Measurements from ENCODE around the gene EFCAB11.

EFCAB11 gene

GRCh38 chr14:89865153-89865552 lies 89.4 kb downstream of the EFCAB11 start (continued):
- TF ChIP-seq ESRRG (CRISPR knock-in tag; IDR thresholded peaks at IDR 0.05) = no peak
- TF ChIP-seq PATZ1 (CRISPR knock-in tag; IDR thresholded peaks at IDR 0.05; ENCODE audit: borderline replicate concordance) = no peak
- TF ChIP-seq TOX (CRISPR knock-in tag; IDR thresholded peaks at IDR 0.05; ENCODE audit: borderline replicate concordance) = no peak

- TF ChIP-seq ESRRG (CRISPR knock-in tag; IDR thresholded peaks at IDR 0.05) = no peak
- TF ChIP-seq ZNF8 (CRISPR knock-in tag; IDR thresholded peaks at IDR 0.05) = no peak
- no peak for TF ChIP-seq TOX (CRISPR knock-in tag; IDR thresholded peaks at IDR 0.05; ENCODE audit: borderline replicate concordance)
- no peak for TF ChIP-seq SNAI2 (CRISPR knock-in tag; IDR thresholded peaks at IDR 0.05)
- no peak for TF ChIP-seq PPARA (CRISPR knock-in tag; IDR thresholded peaks at IDR 0.05; ENCODE audit: borderline replicate concordance)
- TF ChIP-seq, protein P1, sequence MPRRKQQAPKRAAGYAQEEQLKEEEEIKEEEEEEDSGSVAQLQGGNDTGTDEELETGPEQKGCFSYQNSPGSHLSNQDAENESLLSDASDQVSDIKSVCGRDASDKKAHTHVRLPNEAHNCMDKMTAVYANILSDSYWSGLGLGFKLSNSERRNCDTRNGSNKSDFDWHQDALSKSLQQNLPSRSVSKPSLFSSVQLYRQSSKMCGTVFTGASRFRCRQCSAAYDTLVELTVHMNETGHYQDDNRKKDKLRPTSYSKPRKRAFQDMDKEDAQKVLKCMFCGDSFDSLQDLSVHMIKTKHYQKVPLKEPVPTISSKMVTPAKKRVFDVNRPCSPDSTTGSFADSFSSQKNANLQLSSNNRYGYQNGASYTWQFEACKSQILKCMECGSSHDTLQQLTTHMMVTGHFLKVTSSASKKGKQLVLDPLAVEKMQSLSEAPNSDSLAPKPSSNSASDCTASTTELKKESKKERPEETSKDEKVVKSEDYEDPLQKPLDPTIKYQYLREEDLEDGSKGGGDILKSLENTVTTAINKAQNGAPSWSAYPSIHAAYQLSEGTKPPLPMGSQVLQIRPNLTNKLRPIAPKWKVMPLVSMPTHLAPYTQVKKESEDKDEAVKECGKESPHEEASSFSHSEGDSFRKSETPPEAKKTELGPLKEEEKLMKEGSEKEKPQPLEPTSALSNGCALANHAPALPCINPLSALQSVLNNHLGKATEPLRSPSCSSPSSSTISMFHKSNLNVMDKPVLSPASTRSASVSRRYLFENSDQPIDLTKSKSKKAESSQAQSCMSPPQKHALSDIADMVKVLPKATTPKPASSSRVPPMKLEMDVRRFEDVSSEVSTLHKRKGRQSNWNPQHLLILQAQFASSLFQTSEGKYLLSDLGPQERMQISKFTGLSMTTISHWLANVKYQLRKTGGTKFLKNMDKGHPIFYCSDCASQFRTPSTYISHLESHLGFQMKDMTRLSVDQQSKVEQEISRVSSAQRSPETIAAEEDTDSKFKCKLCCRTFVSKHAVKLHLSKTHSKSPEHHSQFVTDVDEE (CRISPR knock-in tag; IDR thresholded peaks at IDR 0.05) = no peak
- TF ChIP-seq OSR1 (CRISPR knock-in tag; IDR thresholded peaks at IDR 0.05) = no peak
- no peak for TF ChIP-seq ISL1 (CRISPR knock-in tag; IDR thresholded peaks at IDR 0.05)
- no peak for TF ChIP-seq ZC3H10 (CRISPR knock-in tag; IDR thresholded peaks at IDR 0.05)
- no peak for TF ChIP-seq GLIS3 (CRISPR knock-in tag; IDR thresholded peaks at IDR 0.05)
- TF ChIP-seq ZNF565 (CRISPR knock-in tag; conservative IDR thresholded peaks at IDR 0.05; ENCODE audit: low read depth) = no peak
- no peak for TF ChIP-seq PATZ1 (CRISPR knock-in tag; IDR thresholded peaks at IDR 0.05; ENCODE audit: borderline replicate concordance)
- TF ChIP-seq ZFP30 (CRISPR knock-in tag; IDR thresholded peaks at IDR 0.05) = no peak
- no peak for TF ChIP-seq POU6F1 (CRISPR knock-in tag; IDR thresholded peaks at IDR 0.05; ENCODE audit: borderline replicate concordance, low read depth)
- TF ChIP-seq BACH2 (CRISPR knock-in tag; IDR thresholded peaks at IDR 0.05; ENCODE audit: borderline replicate concordance) = no peak
- ATAC-seq = no peak
Observed at GRCh38 chr14:89862856-89863255, 91.7 kb downstream of the EFCAB11 start.

DNA sequence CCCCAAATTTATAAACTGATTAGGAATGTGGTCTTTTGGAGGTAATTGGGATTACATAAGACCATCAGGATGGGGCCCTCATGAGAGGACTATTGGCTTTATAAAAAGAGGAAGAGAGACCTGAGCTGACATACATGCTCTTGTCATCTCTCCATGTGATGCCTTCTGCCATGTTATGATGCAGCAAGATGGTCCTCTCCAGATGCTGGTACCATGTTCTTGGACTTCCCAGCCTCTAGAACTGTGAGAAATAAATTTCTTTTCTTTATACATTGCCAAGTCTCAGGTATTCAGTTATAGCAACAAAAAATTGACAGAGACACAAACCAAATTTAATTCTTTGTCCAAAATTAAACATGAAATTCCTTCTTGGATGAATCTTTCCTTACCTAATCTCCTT lies 92.9 kb downstream of the EFCAB11 start:
- ATAC-seq = no peak
- TF ChIP-seq SNAI2 (CRISPR knock-in tag; IDR thresholded peaks at IDR 0.05) (no peak), ZC3H10 (CRISPR knock-in tag; IDR thresholded peaks at IDR 0.05) (no peak), ZNF70 (CRISPR knock-in tag; IDR thresholded peaks at IDR 0.05) (no peak), ESRRG (CRISPR knock-in tag; IDR thresholded peaks at IDR 0.05) (no peak), TOX (CRISPR knock-in tag; IDR thresholded peaks at IDR 0.05; ENCODE audit: borderline replicate concordance) (no peak), ZFP30 (CRISPR knock-in tag; IDR thresholded peaks at IDR 0.05) (no peak), PATZ1 (CRISPR knock-in tag; IDR thresholded peaks at IDR 0.05; ENCODE audit: borderline replicate concordance) (no peak), ZNF565 (CRISPR knock-in tag; conservative IDR thresholded peaks at IDR 0.05; ENCODE audit: low read depth) (no peak), ZFP3 (CRISPR knock-in tag; IDR thresholded peaks at IDR 0.05) (no peak), OSR1 (CRISPR knock-in tag; IDR thresholded peaks at IDR 0.05) (no peak), GLIS3 (CRISPR knock-in tag; IDR thresholded peaks at IDR 0.05) (no peak), ISL1 (CRISPR knock-in tag; IDR thresholded peaks at IDR 0.05) (no peak), TCF4 (CRISPR knock-in tag; IDR thresholded peaks at IDR 0.05; ENCODE audit: borderline replicate concordance) (no peak), ZNF8 (CRISPR knock-in tag; IDR thresholded peaks at IDR 0.05) (no peak), ARNTL (CRISPR knock-in tag; IDR thresholded peaks at IDR 0.05; ENCODE audit: borderline replicate concordance, low read depth) (no peak), PPARA (CRISPR knock-in tag; IDR thresholded peaks at IDR 0.05; ENCODE audit: borderline replicate concordance) (no peak)
- TF ChIP-seq, protein P1 (CRISPR knock-in tag; IDR thresholded peaks at IDR 0.05) = no peak
- TF ChIP-seq, protein P2, sequence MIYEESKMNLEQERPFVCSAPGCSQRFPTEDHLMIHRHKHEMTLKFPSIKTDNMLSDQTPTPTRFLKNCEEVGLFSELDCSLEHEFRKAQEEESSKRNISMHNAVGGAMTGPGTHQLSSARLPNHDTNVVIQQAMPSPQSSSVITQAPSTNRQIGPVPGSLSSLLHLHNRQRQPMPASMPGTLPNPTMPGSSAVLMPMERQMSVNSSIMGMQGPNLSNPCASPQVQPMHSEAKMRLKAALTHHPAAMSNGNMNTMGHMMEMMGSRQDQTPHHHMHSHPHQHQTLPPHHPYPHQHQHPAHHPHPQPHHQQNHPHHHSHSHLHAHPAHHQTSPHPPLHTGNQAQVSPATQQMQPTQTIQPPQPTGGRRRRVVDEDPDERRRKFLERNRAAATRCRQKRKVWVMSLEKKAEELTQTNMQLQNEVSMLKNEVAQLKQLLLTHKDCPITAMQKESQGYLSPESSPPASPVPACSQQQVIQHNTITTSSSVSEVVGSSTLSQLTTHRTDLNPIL (CRISPR knock-in tag; IDR thresholded peaks at IDR 0.05; ENCODE audit: low read depth) = no peak
